SH-SY5Y (cell line): Measurements from ENCODE around the gene ZNF777.

Experiments
- GATA2 ChIP-seq: IDR thresholded peaks from 2 replicates; pipeline ENCODE4 v1.6.1; 2011; ENCODE audit warnings: mild to moderate bottlenecking, low read depth, low read length
- GATA3 ChIP-seq: IDR thresholded peaks from 2 replicates; pipeline ENCODE4 v1.6.1; 2011; ENCODE audit warnings: low read depth, mild to moderate bottlenecking, low read length, moderate library complexity

- TF ChIP-seq GATA2 (no peak), GATA3 (no peak)
Measured at GRCh38 chr7:149489391-149490024, 28.6 kb upstream of the ZNF777 start.
